Endometrial microvascular endothelial cells (primary cell): ENCODE measurements around the gene ELMO1. TPM values are rescaled to one million over a fixed set of nuclear protein-coding genes. Genes with fewer than 3 reads are reported as not detected.

Experiments used
- in situ Hi-C: cut with HindIII; loops from 2 replicates; pipeline ENCODE4 v1.10.0; 2017; ENCODE audit warnings: low sequenced_read_pairs, low pct_unique_long_range_greater_than_20kb; ENCODE audit errors: inconsistent ontology term
- total RNA-seq: library from RNA; depleted of rRNA; stranded (reverse); fragments of >200 nt; gene quantifications from one replicate; pipeline ENCODE4 v1.2.3, GENCODE V29; 2015; ENCODE audit errors: inconsistent ontology term

ELMO1 gene
- total RNA-seq, 1 donor from 2014 or later = 24.7 TPM

DNA sequence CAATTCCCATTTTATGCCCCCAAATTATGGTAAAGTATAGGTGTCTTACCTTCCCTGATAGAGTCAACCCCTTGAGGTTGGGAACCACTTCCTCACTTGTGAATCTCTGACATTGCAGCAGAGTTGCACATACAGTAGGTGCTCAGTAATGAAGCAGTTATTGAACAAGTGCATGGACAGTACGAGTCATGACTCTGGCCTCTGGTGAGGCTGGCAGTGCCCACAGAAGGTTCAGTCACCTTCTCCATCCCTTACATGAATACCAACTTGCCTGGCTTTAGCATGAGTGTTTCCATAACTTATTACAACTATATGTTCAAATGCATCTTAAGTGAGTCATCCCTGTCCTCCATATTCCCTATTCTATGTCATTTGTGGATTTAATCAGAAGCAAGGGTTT is 340.0 kb downstream of the ELMO1 start:
- in situ Hi-C loops = no loop called here

DNA sequence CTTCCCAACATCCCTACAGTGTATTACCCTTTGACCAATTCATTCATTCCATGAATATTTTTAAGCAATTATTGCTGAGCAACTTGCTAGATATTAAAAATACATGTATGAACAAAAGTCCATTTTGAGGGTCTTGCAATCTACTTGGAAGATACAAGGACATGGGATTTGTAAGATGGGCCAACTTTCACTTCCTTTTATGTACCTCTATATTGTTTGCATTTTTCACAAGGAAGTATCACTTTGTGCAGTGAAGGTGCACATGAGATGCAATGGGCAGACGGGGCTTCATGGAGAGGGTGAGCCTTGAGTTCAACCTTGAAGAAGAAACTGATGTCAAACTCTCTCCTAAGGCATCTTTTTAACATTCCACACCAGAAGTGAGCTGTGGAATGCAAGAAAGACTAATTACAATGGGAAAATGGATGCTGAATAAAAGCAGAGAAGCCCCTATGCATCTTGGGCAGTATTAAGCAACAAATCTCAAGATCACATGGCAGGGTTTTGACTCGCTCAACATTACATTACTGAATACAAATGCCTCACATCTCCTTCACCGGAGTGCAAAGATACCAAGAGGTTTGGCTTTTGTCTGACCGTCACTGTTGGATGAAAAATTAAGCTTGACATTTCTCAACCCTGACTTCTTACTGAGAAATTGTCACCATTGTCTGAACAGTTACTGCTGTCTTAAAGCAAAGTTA is 341.5 kb downstream of the ELMO1 start:
- in situ Hi-C loops = no loop called here

DNA sequence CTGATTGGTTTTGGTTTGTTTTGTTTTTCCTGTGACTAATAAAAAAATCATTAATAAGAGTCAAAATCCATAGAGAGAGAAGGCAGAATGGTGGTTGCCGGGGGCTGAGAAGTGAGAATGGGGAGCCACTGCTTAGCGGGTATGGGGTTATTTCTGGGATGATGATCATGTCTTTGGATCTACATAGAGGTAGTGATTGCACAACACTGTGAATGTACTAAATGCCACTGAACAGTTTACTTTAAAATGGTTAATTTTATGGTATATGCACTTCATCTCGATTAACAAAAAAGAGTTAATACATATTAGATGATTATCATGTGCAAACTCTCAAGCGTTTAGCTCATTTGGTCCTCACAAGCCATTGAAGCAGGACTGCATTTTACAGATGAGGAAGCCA is 342.9 kb downstream of the ELMO1 start:
- in situ Hi-C loops = no loop called here

DNA sequence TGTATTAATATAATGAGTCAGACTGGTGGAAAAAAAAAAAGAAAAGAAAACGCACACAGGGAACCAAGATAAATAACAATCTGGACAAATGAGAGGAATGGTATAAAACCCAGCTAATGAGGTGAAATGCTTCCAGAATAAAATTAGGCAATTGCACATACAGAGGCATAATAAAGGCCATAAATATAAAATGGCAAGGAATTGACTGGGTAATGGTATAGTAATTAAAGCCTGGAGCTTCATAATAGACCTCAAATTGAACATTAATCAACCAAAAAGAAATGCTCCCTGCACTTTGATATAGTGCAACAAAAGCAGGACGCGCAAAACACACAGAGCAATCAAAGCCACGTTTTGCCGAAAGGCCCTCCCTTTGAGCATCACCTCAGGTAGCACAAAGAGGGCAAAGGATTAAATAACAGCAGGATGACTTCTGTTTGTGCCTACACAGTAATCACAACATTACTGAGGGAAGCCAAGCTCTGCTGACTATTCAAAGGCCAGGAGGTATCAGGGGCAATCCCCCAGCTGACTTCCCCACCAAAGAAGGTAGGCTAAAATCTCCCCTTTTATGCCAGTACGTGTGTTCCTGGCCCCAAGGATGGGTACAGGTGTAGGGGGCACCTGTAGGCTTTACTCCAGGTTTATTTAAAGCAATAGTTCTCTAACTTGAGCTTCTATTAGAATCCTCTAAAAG is 343.7 kb downstream of the ELMO1 start:
- in situ Hi-C loops = no loop called here

DNA sequence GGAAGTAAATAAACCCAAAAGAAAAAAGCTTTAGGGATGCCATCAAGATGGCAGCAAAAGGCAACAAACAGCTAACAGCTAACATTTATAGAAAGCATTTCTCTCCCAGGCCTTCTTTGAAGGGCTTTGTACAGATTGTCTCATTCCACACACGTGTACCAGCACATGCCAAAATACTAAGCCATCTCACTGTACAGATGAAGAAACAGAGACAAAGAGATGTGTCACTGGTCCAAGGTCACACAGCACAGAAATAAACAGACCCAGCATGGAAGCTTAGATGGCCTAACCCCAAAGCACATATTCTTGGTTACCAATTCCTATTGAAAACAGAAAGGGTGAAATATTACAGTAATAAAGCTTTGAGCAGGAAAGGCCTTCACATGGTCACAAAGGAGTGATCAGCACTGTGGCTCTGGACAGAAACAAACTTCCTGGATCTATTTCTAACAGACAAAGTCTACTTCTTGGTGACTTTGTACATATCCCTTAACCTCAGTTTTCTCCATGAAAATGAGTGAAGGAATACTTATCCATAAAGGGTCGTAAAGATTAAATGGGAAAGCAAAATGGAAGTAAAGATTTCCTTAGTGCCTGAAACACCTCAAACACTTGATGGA is 346.0 kb downstream of the ELMO1 start:
- in situ Hi-C loops = no loop called here

DNA sequence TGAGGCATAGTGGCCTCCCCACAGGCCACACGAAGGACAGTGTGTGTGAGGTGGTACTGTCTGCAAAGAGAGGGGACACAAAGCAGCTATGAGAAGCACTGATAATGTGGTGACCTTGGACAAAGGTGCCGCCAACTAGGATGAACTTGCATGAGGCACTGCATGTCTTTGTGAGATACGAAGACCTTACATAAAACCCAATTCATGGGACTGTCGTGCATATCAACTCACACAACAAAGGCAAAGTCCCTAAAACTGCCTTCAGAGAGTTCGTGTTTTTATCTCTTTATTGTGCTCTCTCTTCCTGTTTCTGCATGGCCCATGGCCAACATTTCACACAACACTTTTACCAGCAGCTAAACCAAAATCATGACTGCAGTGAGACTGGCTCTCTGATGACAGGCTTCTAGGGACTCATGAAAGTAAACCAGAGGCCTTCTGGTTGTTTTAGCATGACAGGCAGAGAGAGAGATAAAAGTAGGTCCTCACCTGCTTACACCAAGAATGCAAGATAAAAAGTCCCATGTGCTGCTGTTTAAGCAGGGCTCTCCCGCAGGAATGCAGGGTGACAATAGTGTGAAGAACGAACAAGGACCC is 347.8 kb downstream of the ELMO1 start:
- in situ Hi-C loops = no loop called here

DNA sequence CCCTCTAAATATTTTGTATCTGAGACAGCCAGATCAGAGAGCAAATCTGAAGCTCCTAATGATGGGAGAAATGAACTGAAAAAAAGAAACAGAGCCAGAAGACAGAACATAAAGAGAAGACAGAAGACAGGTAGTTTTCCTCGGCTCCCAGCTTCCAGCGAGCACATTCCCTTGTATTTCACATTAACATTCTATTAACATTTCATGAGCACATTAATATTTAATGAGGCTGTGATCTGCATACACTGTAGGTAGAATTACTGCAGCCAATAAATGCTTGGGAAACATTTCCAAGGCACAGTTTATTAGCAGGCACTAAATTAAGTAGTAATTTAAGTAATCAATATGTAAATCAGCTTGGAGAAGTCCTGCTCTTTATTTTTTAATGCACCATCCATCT is 349.9 kb downstream of the ELMO1 start:
- in situ Hi-C loops = no loop called here

DNA sequence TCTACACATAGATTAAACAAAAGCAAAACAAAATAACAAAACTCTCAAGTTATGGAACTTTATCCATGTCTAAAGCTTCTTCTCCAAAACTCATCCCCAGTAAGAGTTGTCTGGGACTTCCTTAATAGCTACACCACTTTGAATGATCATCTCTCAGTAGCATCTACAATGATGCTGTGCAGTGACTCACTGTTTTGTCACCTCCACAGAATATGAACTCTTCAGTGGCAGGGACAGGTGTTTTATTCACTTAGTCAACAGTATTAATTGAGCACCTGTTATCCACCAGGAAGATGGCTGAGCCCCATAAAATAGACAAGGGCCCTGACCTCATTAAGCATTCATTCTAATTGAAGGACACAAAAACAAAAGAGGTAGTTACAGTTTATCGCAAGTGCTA is 350.7 kb downstream of the ELMO1 start:
- in situ Hi-C loops = no loop called here

DNA sequence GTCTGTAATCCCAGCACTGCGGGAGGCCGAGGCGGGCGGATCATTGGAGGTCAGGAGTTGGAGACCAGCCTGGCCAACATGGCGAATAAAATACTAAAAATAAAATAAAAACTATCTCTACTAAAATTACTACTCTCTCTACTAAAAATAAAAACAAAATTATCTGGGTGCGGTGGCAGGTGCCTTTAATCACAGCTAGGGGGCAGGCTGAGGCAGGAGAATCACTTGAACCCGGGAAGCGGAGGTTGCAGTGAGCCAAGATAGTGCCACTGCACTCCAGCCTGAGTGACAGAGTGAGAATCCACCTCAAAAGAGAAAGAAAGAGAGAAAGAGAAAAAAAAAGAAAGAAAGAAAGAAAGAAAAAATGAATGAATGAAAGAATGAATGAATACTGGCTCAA is 351.4 kb downstream of the ELMO1 start:
- in situ Hi-C loops = no loop called here

DNA sequence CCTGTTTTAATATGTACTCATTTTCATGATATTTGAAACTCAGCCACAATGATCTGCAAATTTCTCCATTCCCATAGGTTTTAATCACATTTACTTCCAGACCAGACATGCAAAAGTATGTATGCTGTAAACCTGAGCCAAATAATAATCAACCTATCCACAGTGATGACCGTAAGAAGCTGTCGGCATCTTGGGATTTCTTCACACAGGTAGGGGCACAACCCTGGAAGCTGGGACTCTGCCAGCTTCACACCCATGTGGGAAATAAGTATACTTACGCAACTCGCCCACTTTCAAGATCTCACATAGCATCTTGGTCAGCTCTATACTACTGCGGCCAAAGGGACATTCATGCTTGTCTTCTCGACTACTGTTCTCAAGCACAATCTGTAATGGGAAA is 352.3 kb downstream of the ELMO1 start:
- in situ Hi-C loops = no loop called here

DNA sequence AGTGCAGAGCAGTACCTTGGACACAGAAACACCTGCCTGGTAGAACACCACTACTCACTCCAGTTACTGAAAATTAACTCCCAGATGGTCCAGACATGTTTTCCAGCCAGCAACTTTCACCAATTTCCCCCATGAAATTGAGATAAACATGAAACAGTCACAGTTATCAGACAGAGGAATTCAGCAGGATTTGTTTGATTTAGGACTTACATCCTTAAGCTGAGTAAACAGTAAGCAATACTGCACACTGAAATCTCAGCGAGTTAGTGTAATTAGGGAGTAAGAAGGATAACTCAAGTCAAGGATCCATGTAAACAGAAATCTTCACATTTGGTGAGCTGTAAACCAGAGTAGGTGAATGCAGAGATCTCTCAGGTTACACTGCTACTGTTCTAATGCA is 353.5 kb downstream of the ELMO1 start:
- in situ Hi-C loops = no loop called here

DNA sequence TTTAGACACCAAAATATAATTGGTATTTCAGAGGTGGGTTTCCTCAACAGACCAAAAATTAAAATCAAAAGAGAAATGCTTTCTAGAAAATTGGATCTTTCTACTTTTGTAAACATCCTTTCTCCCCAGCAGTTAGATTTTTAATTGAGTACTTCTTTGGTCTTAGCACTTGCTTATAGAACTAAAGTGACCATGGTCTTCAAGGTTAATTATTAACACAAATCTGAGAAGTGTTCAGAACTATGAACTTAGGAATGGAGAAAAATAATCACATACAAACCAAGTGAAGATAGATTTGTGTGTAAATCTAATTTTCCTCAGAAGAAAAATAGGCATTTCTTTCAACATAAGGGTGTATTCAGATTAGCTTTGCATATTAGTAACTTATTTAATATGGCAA is 355.4 kb downstream of the ELMO1 start:
- in situ Hi-C loops = no loop called here

DNA sequence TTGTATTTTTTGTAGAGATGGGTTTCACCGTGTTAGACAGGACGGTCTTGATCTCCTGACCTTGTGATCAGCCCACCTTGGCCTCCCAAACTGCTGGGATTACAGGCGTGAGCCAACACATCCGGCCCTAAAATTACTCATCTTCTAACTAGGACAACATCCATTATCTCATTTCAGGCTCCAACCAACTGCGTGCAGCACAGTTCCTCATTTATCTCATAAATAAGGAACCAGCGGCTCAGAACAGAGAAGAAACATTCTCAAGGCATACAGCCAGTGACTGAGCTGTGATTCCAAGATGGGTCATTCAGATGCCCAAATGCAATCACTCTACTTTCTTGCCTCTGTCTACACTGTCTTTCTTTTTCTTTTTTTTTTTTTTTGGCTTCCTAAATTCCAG is 356.1 kb downstream of the ELMO1 start:
- in situ Hi-C loops = no loop called here

DNA sequence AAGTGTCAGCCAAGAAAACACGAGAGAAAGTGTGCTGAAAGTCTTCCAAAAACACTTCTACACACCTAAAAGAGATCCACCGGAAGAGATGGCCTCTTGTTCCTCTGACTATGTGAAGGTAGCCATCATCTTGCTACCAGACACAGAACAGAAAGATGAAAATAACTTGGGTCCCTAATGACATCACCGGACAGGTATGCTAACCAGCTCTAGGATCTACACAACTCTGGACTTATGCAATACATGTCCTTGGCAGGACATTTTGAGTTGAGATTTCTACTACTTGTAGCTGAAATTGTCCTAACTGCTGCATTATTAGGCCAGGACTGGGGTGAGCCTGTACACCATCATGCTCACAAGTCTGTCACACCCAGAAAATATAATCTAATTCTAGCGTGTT is 358.7 kb downstream of the ELMO1 start:
- in situ Hi-C loops = no loop called here

DNA sequence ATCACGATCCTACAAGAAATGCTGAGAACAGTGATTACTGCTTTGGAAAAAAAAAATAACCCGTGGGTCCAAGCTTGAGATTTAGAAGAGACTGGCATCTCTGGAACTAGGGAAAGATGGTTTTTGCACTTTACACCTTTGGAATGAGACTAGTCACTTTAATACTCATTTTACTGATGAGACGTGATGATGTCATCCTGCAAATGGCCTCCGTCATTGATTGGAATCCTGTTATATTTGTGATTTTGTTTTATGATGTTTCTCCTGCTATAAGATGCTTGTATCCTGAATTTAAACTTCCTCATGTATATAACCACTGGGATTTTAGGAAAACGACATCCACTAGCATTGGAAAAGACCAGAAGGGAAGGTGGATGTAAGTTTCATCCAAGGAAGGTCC is 363.1 kb downstream of the ELMO1 start:
- in situ Hi-C loops = no loop called here

DNA sequence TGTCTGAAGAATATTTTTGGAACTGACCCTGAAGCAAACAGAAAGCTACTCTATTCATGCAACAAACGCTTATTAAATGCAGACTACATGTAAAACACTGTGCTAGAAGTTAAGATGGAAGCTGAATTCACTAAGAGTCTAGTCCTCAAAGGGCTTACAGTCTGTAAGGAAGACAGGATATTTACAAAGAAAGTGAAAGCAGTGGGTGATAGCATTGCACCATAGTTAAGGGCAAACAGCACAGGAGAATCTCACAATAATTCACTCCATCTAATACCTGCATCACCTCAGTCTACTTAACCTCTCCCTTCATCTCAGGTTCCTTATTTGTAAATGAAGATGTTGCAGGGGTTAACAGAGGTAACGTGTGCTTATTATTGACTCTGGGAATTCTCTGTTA is 364.4 kb downstream of the ELMO1 start:
- in situ Hi-C loops = no loop called here

DNA sequence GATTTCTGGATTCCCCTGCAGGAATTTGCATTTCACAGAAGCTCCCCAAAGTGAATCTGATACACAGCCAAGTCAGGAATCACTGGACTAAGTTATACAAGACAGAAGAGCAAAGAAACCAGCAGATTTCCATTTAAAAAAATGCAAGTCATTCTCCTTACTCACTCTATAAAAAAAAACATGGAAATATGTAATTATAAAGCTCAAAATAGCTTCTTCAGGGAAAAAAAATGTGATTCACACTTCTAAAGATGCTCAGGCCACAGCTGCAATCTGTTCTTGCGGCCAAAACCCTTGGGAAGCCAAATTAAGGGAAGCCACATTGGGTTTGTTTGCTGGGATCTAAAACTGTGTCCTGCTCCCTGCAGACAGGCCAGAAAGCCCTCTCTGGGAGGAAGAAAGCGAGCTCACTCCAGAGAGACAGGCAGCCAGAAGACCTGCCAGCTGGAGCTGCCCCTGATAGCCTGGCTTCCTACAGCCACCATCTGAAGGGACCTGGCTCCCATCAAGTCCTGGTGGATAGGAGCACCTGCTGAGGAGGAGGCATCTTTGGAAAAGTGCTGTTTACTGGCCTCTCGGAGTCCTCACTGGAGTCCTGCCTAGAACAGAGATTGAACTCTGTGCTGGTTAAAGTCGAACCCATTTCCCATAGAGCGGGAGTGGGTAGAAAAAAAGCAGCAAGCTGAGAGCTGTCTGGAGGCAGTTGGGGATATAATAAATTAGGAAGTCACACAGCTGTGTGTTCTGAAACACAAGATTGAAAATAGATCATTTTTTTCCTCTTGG is 365.2 kb downstream of the ELMO1 start:
- in situ Hi-C loops = no loop called here

DNA sequence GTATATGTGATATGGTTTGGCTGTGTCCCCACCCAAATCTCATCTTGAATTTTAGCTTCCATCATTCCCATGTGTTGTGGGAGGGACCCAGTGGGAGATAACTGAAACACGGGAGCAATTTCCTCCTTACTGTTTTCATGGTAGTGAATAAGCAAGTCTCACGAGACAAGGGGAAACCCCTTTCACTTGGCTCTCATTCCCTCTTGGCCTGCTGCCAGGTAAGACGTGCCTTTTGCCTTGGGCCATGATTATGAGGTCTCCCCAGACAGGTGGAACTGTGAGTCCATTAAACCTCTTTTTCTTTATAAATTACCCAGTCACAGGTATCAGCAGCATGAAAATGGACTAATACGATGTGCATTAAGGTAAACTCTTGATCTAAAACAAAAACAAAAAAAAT is 367.2 kb downstream of the ELMO1 start:
- in situ Hi-C loops = no loop called here

DNA sequence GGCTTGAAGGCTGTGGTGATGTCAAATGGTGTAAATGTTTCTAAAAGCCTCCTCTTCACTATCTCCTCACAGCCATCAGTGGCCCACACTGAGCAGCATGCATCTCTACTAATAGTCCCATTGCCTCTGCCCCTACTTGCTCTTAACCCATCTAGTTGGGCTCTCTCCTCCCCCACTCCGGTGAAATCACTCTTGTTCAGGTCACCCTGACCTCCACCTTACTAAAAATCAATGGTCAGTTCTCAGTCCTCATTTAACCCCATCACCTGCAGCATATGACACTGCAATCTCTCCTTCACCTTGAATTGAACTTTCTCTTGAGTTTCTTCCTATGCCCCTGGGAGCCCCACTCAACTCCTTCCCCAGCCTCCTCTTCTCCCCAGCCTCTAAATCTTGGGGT is 369.2 kb downstream of the ELMO1 start:
- in situ Hi-C loops = no loop called here
